Measurements from ENCODE around the gene CARD18. TPM values are rescaled to one million over a fixed set of nuclear protein-coding genes. Genes with fewer than 3 reads are reported as not detected.

CARD18 gene
- polyA plus RNA-seq, 3 donors: not detected

GRCh38 chr11:105124756-105125155, 14.8 kb downstream of the CARD18 start:
- no peak for DNase-seq
- Histone ChIP-seq H4K20me1 (ENCODE audit: insufficient read depth, low read length) (no peaks in the 10 kb centered on the region), H3K27me3 (ENCODE audit: control insufficient read depth in 2 of 2, insufficient read depth in 2 of 2, low read length in 2 of 2) (no peaks in the 10 kb centered on the region), H3K4me2 (replicated peaks; ENCODE audit: extremely low read depth, low read length, poor library complexity, severe bottlenecking) (no peak overlapping the region), H3K79me2 (ENCODE audit: insufficient read depth, low read length) (no peaks in the 10 kb centered on the region), H3K27ac (ENCODE audit: low read depth in 1 of 2, low read length in 2 of 2) (no peak overlapping the region), H3K4me1 (ENCODE audit: control insufficient read depth in 1 of 2, insufficient read depth in 2 of 2, low read length in 2 of 2) (no peaks in the 10 kb centered on the region), H3K36me3 (replicated peaks in 1 of 2; ENCODE audit: control insufficient read depth in 1 of 2, insufficient read depth in 2 of 2, low read length in 2 of 2) (no peaks in the 10 kb centered on the region), H2AFZ (ENCODE audit: insufficient read depth, low read depth, low read length, poor library complexity, severe bottlenecking) (peak overlapping the region; percentile 43), H3K9ac (ENCODE audit: insufficient read depth, low read length, poor library complexity, severe bottlenecking) (no peak overlapping the region), H3K9me3 (replicated peaks in 1 of 2; ENCODE audit: control insufficient read depth in 1 of 2, insufficient read depth in 1 of 2, low read length in 2 of 2) (no peaks in the 10 kb centered on the region), H3K4me3 (replicated peaks in 1 of 3; ENCODE audit: low read depth in 2 of 3, low read length in 3 of 3) (no peak overlapping the region)
- TF ChIP-seq CTCF (IDR thresholded peaks at IDR 0.05): no peak
- 100% methylated on average over 2 of the region's 2 CpGs for WGBS (ENCODE audit: insufficient coverage)
- Mint-ChIP-seq H3K4me1 (no peaks in the 10 kb centered on the region), H3K27me3 (ENCODE audit: low read depth in 3 of 3) (no peaks in the 10 kb centered on the region), H3K36me3 (no peaks in the 10 kb centered on the region), H3K9me3 (peaks cover 3 to 16% (median 8%) of the 10 kb centered on the region in 7 donors), H3K4me3 (no peak overlapping the region), H3K27ac (no peak overlapping the region)
- intact Hi-C loops (cut with micrococcal nuclease): no loop called here

- Mint-ChIP-seq H3K27me3 (ENCODE audit: low read depth in 3 of 3) (peaks cover 1 to 4% (median 3%) of the 10 kb centered on the region in 3 donors), H3K4me1 (peaks cover 29% of the 10 kb centered on the region), H3K4me3 (no peak overlapping the region), H3K36me3 (peaks cover 0 to 2% of the 10 kb centered on the region in 2 donors), H3K9me3 (peaks cover 0 to 5% (median 0%) of the 10 kb centered on the region in 7 donors), H3K27ac (peak overlapping the region in 4 of 7 donors; percentile 1 to 38 (median 12))
- DNase-seq: no peak
- Histone ChIP-seq H3K4me3 (replicated peaks in 1 of 3; ENCODE audit: low read depth in 2 of 3, low read length in 3 of 3) (no peak overlapping the region), H3K27me3 (ENCODE audit: control insufficient read depth in 2 of 2, insufficient read depth in 2 of 2, low read length in 2 of 2) (no peaks in the 10 kb centered on the region), H3K9me3 (replicated peaks in 1 of 2; ENCODE audit: control insufficient read depth in 1 of 2, insufficient read depth in 1 of 2, low read length in 2 of 2) (no peaks in the 10 kb centered on the region), H3K27ac (ENCODE audit: low read depth in 1 of 2, low read length in 2 of 2) (no peak overlapping the region), H2AFZ (ENCODE audit: insufficient read depth, low read depth, low read length, poor library complexity, severe bottlenecking) (no peak overlapping the region), H4K20me1 (ENCODE audit: insufficient read depth, low read length) (no peaks in the 10 kb centered on the region), H3K36me3 (replicated peaks in 1 of 2; ENCODE audit: control insufficient read depth in 1 of 2, insufficient read depth in 2 of 2, low read length in 2 of 2) (no peaks in the 10 kb centered on the region), H3K4me1 (ENCODE audit: control insufficient read depth in 1 of 2, insufficient read depth in 2 of 2, low read length in 2 of 2) (peaks cover 18 to 20% of the 10 kb centered on the region in 2 donors), H3K9ac (ENCODE audit: insufficient read depth, low read length, poor library complexity, severe bottlenecking) (no peak overlapping the region), H3K79me2 (ENCODE audit: insufficient read depth, low read length) (no peaks in the 10 kb centered on the region), H3K4me2 (replicated peaks; ENCODE audit: extremely low read depth, low read length, poor library complexity, severe bottlenecking) (no peak overlapping the region)
- 81% methylated on average over 9 of the region's 13 CpGs for WGBS (ENCODE audit: insufficient coverage)
- TF ChIP-seq CTCF (IDR thresholded peaks at IDR 0.05): no peak
- intact Hi-C loops (cut with micrococcal nuclease): loop anchor here in 1 of 2 donors (10.0 kb wide), 1 partner anchor 73 kb away; no protein-coding TSS in a partner anchor
Observed at GRCh38 chr11:105111145-105111944, 28.2 kb downstream of the CARD18 start.
